ENCODE results near the gene CENPO.
"Not testable (repeated sequence)": the region's sequence is repeated elsewhere in the genome, so short reads cannot be mapped to it uniquely, and the experiment has no call there.

Gene CENPO

DNA sequence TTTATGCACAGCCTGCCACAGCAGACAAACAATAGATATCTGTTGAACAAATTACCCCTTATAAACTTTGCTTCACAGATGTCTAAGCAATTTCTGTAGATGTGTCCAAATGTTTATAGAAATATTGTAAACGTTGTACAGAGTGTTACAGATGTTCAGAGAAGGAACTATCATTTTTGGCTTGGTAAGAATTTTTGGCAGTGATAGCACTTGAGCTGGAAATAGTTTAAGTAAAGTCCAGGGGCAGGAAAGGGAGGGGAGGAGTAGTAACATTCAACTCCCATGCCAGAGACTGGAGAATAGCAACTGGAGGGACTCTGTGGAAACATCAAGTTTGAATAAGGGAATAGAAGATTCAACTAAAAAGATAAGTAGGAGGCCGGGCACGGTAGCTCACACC, 4.4 kb upstream of the CENPO start:
- DNase-seq (ENCODE audit: low read depth in 2 of 2) = no peak

DNA sequence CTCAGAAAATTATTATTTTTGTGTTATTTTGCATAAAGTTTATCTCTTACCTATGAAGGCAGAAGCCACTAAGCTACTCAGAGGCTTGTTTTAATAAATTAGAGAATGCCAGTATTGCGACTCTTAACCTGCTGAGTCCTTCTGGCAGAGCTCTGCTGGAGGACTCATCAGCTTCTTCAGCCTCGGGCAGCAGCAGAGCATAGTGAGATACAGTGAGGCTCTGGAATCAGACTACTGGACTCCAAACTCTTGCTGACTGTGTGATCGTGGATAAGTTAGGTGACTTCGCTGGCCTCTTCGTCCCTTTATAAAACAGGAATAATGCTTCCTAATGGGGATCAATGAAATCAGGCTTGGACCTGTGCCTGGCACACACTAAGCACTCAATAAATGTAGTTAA, 1.8 kb upstream of the CENPO start:
- no peak for DNase-seq (ENCODE audit: low read depth in 2 of 2)

DNA sequence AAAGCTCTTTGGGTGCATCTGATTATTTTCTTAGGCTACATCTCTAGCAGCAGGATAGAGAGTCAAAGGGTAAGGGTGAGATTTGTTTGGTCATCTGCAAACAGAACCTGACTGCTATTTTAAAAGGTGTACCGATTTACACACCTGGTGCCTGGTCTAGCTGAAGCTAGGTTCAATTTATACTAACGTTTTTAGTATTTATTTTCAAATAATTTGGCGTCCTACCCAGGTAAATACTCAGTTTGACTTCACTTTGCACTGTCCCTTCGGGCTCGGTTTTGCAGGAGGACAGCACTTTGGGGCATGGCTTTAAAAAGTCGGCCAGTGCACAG, 717 bp upstream of the CENPO start:
- no peak for DNase-seq (ENCODE audit: low read depth in 2 of 2)

DNA sequence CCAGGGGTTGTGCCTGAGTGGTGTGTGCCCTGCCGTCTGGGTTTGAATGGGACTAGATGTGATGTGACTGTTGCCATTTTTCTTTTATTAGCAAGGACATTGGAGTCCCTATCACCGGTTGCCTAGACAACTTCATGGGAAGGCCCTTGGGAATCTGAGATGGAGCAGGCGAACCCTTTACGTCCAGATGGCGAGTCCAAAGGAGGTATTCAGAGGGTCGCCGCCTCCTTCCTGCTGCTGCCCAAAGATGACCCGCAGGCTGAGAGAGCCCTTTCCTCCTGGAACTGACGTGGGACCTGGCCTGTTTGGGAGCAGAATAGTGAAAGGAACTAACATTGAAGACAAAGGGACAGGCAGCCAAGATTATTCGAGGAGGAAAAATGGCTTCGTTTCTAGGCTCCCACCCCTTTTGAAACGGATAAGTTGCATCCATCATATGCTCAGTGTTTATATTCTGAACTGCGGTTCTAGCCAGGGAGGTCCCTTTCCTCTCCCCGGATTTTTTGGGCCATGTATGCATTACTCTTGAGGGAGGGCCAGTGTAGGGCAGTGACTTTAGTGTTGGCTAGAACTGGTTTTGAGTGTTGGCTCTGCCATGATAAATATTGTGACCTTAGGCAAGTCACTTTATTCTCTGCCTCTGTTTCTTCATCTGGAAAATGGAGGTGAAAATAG, 673 bp downstream of the CENPO start:
- DNase-seq (ENCODE audit: low read depth in 2 of 2) = no peak

DNA sequence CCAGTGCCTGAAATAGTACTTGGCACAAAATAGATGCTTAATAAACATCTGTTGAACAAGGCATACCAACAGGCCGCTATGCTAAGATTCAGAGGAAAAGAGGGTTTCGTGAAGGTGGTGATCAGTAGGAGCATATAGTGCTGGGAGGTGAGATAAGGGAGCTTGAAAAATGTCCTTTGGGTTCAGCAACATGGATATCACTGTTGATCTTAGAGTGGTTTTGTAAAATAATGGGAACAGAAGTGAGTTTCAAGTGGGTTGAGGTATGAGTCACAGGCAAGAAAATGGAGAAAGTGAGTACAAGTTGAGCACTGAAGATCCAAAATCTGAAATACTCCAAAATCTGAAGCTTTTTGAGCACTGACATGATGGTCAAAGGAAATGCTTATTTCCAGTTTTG, 4.4 kb downstream of the CENPO start:
- no peak for DNase-seq (ENCODE audit: low read depth in 2 of 2)

DNA sequence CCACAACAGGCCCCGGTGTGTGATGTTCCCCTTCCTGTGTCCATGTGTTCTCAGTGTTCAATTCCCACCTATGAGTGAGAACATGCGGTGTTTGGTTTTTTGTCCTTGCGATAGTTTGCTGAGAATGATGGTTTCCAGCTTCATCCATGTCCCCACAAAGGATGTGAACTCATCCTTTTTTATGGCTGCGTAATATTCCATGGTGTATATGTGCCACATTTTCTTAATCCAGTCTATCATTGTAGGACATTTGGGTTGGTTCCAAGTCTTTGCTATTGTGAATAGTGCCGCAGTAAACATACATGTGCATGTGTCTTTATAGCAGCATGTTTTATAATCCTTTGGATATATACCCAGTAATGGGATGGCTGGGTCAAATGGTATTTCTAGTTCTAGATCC, 7.3 kb downstream of the CENPO start:
- not testable (repeated sequence) for DNase-seq (ENCODE audit: low read depth in 2 of 2)

DNA sequence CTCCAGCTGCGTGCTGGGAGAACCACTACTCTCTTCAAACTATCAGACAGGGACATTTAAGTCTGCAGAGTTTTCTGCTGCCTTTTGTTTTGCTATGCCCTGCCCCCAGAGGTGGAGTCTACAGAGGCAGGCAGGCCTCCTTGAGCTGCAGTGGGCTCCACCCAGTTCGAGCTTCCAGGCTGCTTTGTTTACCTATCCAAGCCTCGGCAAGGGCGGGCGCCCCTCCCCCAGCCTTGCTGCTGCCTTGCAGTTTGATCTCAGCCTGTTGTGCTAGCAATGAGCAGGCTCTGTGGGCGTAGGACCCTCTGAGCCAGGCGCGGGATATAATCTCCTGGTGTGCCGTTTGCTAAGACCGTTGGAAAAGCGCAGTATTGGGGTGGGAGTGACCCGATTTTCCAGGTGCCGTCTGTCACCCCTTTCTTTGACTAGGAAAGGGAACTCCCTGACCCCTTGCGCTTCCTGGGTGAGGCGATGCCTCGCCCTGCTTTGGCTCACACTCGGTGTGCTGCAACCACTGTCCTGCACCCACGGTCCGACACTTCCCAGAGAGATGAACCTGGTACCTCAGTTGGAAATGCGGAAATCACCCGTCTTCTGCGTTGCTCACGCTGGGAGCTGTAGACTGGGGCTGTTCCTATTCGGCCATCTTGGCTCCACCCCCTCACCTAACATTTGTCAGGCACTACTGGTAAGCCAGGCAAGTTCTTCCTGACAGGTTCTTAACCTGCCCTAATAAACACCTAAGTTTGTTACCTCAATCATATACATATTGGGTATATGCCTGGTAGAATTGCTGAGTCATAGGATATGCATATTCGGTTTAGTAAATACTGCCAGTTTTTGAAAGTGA, 12.8 kb downstream of the CENPO start:
- not testable (repeated sequence) for DNase-seq (ENCODE audit: low read depth in 2 of 2)

DNA sequence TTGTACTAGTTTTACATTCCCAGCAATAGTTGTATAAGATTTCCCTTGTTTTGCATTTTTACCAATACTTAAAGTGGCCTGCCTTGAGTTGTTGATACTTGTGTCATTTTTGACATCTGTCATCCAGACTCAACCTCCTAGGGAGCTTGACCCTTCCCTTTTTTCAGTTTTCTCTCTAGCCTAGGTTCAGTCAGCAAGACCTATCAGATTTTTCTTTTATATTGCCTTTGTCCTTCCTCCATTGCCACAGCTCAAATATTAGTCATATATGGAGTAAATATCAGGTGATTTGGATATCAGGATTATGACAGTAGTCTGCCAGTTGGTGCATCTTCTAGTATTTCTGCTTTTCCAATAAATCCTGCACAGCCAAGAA, 13.4 kb downstream of the CENPO start:
- DNase-seq (ENCODE audit: low read depth in 2 of 2) = no peak

DNA sequence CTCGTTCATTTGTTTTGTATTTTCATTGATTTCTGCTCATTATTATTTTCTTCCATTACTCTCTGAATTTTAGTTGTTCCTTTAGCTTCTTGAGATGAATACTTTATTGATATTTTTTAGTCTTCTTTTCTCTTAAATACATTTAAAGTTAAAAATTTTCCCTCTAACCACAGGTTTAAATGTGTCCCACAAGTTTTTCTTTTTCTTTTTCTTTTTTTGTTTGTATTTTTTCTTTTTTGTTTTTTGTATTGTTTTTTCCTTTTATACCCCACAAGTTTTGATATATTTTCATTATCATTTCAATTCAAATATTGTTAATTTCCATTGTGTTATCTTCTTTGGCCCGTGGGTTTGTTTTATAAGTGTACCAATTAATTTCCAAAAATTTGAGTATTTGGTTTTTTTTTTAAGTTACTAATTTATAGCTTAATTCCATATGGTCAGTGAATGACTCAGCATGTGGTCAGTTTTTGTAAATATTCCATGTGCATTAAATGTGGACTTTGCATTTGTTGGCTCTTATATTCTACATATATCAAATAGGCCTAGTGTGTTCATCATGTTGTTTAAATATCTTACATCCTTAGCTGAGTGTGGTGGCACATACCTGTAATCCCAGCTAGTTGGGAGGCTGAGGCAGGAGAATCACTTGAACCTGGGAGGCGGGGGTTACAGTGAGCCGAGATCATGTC, 16.2 kb downstream of the CENPO start:
- DNase-seq (ENCODE audit: low read depth in 2 of 2) = no peak

DNA sequence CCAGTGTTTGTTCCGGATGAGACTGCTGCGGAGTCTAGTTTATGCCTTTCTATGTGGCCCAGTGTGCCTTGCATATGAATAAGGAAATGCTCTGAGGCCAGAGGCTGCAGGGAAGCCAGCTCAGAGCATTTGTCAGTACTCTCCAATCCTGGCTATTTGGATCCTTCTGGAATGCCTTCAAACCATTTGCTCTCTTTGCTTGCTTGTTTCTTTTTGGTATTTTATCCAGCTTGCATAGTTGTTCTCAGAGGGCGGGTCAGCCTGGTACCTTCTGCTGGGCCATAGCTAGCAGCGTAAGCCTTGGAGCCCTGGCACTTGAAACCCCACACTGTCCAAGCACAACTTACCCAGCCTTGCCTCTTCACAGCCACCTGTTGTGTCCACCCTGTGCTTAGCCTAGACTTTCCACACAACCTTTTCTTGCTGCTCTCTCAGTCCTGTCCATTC, 20.5 kb downstream of the CENPO start:
- DNase-seq (ENCODE audit: low read depth in 2 of 2) = no peak

DNA sequence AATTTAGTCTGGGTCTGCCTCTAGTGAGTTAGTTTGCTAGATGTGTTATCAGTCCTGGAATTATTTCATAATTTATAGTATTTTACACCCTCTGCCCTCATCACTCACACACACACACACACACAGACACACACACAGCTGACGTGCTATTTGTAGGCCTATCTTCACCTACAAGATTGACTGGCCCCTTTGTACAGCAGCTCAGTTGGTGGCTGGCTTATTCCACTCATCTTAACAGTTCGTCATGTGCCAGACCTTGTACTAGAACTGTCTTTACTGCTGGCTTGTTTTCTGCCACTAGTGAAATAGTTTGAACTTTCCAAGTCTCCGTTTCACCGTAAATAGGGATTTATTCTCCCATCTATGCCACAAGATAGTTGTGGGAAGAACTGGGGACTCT, 21.3 kb downstream of the CENPO start:
- no peak for DNase-seq (ENCODE audit: low read depth in 2 of 2)

DNA sequence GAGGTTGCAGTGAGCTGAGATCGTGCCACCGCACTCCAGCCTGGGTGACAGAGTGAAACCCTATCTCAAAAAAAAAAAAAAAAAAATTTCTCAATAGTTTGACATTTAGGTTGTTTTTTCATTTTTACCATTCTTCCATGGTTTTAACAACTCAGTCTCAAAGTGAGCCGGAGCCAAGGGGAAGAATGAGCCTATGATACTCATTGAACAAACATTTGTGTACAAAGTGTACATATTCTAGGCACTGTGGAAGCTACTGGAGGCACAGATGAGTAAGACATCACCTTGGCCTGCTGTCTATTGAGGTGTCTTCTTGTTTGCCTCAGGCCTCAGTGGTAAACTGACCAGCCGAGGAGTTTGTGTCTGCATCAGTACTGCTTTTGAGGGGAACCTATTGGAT, 21.9 kb downstream of the CENPO start:
- no peak for DNase-seq (ENCODE audit: low read depth in 2 of 2)

DNA sequence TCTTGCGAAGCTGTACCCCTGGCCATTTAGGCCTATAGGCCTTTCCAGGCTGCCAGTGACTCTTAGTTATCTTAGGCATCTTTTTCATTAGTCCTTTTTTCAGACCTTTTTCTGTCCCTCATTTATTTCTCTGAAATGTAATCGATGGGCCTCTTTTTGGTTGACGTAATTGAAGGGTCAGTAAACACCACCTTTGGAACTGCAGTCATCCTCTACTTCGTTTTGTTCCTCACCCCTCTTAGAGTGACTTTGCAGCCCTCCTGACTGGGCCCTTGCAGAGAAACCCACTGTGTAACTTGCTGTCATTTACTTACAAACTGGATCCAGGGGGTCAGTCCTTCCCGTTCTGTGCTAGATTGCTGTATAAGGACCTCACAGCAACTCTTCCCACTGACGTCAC, 23.2 kb downstream of the CENPO start:
- DNase-seq (ENCODE audit: low read depth in 2 of 2) = no peak

DNA sequence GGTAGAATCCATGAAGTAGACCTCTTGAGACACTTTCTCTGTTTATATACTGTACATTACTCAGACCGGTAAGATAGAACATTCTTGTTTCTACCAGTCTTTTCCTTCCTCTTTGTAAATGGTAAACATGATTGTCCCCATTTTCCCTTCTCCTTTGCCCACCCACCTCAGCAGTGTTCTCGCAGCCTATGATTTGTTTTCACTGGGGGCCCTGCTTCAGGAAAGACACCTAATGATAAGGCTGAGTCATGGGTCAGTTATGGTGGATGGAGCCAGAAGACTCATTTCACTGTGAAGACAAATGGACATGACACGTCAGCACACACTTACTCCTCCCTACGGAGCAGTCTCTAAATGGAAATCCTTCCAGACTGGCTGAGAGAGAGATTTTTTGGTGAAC, 23.7 kb downstream of the CENPO start:
- DNase-seq (ENCODE audit: low read depth in 2 of 2) = peak; percentile 55 to 61

DNA sequence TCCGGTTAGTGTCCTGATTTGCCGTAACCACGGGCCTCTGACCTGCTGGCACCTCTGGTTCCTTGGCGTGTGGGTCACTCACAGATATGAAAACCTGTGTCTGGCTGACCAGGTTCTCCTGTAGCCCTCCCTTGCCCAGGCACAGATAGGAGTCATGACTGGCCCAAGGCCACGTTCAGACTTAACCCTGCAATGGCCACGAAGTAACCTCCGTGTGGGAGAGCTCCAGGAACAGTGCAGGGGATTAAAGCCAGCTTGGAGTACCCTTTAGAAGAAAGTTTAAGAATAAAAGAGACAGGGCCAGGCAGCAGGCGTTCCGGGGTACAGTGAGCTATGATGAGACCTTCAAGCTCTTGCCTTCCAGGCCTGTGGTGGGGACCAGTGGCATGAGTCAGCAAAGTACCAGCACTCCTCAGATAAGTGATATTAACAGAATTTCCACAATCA, 25.5 kb downstream of the CENPO start:
- DNase-seq (ENCODE audit: low read depth in 2 of 2) = no peak

DNA sequence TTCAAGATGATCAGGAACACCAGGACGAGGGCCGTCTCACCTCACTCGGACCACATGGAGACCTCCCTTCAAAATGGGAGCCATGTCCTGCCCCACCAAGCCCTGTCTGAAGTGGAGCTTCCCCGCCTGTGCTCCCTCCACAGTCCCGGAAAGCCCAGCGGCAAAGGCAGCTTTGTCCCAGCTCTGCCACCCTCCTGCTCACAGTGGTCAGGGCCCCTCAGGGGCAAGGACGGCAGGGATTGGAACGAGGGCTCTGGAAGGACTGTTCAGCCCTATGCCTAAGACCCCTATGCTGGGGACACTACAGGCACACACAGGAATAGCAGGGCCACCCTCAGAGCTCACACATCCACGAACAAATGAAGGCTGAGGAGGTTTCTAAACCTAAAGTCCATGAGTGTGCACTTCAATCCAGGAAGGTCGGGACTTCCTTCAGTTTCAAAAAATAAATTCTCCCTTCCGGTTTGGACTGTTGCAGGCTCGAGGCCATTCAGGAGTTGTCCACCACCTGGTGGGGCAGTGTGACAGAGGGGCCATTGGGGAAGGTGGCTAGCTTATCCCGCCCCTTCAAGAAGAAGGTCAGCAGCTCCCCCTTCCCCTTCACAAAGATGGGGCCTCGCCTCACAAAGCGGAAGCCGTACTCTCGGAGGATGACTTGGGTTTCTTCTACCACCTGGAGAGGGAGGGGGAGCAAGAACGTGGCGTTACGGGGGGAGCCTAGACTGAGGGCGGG, 26.4 kb downstream of the CENPO start:
- DNase-seq (ENCODE audit: low read depth in 2 of 2) = no peak

DNA sequence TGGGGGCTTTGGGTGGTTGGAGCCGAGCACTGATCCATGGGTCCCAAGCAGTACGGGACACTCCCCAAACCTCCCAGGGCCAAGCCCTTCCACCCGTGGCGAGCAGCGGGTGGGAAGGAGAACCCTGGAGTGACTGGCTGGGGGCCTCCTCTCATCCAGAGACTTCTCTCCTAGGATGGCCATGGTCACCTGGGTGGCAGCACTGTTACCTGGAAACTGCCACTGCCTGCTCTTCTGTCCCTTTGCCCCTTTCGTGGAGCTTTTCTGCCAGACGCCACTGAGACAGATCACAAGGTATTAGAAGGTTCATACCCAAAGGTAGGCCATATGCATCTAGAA, 26.9 kb downstream of the CENPO start:
- no peak for DNase-seq (ENCODE audit: low read depth in 2 of 2)

DNA sequence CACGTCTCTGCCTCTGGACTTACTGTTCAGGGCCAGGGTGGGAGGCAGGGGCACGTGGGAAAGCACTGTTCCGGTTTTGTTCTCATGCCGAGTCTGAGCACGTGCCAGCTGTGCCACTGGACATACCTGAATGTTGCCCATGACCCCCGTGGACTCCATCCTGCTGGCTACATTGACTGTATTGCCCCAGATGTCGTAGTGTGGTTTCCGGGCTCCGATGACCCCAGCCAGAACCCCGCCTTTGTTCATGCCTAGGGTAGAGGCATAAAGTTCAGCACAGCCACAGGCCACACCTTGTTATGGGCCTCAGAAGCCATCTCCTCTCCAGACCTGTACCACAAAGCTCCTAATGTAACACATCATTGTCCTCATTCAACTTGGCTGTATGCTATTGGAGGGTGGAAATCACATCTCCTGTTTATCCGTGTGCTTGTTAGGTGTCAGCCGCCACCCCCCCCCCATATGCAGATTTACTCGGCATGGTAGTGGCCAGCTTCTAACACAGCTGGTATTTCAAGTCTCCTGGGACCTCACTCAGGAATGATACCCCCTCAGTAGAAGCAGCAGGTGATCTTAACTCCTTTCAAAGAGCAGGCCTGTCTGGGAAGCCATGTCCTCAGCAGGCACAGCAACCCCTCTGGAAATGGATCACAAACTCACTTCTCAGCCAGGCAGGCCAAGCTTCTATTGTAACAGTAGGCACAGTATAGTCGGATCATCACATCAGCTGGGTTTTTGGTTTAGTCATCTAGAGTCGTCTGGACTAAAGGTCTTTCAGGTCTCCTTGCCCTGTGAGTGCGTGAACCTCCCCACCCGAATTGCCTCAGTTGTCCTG, 27.6 kb downstream of the CENPO start:
- no peak for DNase-seq (ENCODE audit: low read depth in 2 of 2)

DNA sequence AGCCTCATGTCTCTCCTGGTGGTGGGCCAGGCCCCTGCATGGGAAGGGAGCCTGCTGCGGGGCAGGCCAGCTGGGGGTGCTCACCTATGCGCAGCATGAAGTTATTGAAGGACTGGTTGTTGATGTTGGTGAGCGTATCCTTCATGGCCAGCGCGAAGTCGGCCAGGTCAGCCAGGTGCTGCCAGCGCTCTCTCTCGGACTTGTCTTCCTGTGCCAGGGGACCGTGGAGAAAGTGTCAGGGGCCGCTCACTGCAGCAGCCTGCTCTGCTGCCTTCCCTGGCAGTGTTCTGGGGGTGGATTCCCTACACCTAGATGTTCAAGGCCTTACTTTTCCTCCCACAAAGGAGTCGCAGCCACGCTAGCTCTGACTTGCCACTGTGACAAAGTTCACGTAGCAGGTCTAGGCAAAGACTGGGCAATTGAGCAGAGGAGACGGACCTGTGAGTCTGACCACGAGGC, 28.2 kb downstream of the CENPO start:
- no peak for DNase-seq (ENCODE audit: low read depth in 2 of 2)

DNA sequence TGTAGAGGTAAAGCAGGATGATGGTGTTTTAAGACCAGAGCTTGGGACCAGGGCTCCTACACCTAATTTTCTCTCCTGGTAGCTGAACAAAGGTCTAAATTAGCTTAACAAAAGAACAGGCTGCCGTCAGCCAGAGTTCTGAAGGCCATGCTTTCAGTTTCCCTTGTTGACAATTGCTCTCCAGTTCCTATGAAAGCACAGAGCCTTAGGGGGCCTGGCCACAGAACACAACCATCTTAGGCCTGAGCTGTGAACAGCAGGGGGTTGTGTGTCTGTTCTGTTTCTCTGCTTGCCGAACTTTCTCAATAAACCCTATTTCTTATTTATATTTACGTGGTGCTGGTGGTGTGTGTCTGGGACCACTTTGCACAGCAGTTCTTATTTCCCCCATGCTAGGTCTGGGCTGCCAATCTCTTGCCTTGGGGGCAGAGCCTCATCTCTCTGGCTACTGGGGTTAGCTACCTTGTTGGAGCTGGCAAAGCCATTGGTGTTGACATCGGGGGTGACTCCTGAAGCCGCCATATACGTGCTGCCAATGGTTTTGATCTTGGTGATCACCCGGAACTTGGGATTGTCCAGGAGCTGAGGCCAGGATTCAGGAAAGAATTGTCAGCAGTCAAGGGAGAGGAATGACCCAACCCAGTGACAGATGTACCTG, 29.0 kb downstream of the CENPO start:
- DNase-seq (ENCODE audit: low read depth in 2 of 2) = no peak

DNA sequence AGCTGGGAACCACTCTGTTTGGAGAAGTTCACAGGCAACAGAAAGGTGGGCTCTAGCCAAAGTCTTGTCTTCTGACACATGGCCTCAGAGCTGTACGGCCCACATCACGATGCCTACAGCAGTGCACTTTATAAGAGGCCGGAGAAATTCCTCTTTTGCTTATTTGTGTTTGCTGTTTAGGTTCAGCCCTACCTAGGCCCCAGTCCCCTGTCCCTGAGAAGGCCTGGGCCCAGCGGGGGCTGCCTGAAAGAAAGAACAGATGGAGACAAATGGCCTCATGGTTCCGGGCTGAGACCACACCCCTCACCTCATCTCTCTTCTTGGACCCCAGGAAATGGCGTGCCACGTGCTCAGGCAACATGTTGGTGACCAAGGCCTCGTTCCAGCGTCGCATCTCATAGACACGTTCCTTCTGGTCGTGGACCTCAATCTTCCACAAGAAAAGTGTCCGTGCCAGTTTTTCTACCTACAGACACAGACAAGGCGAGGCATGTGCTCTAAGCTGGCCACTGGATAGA, 30.9 kb downstream of the CENPO start:
- DNase-seq (ENCODE audit: low read depth in 2 of 2) = no peak

Measured in fibroblast of skin of left biceps (primary cell).